NCI-H1436 treated with DMSO at 0.1 percent for 48 hours (cell line): ENCODE measurements around the gene CCDC15.
"Not testable (repeated sequence)": the region's sequence is repeated elsewhere in the genome, so short reads cannot be mapped to it uniquely, and the experiment has no call there.

Experiments used
- DNase-seq: peaks from one replicate; lab custom pipeline; 2025; lab: John Stamatoyannopoulos, UW

The CCDC15 gene

GRCh38 chr11:124942466-124943253 is 11.3 kb upstream of the CCDC15 start:
- DNase-seq, result no peak

- DNase-seq, result no peak
These were observed 10.8 kb upstream of the CCDC15 start for GRCh38 chr11:124943254-124943616.

DNA sequence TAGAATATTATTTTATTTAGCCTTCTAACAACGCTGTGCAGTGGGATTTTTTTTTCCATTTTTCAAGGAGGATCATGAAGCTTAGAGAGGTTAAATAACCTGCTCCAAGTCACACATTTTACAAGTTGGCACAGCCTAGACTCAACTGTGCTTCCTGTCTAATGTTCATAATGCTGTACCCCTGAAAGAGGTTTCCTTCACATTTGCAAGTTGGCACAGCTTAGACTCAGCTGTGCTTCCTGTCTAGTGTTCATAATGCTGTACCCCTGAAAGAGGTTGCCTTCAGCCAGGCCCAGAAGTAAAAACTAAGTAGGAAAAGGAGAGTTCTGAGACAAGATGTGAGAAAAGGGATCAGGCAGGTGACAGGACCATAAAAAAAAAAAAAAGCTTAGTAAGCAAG is 10.3 kb upstream of the CCDC15 start:
- no peak for DNase-seq

DNA sequence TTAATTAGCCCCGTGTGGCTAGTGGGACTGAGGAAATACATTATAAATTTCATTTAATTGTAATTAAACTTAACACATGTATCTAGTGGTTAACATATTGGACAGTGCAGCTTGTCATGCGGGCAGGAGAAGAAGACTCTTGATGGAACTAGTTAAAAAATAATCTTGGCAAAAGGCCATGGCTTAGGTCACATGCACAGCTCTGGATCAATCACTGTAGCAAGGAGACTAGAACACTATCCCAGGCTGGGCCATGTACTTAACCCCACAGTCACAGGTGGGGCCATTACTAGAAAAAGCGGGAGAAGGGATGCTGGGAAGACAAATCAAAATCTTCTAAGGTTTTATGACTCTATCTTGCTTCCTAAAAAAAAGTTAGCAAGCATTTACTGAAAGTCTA is 9.4 kb upstream of the CCDC15 start:
- DNase-seq, result no peak

DNA sequence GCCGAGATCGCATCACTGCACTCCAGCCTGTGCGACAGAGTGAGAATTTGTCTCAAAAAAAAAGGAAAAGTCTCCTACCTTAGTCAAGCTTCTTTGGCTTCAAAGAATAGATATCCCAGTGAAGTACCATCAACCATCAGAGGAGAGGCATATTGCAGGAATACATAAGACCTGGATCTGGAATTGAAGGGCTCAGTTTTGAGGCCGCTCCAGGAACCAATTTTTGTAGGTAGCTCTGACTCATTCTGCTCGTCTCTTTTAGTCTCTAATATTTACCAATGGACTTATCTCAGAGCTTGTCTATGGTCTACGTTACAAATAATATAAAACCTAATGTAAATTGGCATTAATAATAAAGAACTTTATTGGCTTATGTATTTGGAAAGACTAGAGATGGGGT is 8.2 kb upstream of the CCDC15 start:
- DNase-seq, result no peak

DNA sequence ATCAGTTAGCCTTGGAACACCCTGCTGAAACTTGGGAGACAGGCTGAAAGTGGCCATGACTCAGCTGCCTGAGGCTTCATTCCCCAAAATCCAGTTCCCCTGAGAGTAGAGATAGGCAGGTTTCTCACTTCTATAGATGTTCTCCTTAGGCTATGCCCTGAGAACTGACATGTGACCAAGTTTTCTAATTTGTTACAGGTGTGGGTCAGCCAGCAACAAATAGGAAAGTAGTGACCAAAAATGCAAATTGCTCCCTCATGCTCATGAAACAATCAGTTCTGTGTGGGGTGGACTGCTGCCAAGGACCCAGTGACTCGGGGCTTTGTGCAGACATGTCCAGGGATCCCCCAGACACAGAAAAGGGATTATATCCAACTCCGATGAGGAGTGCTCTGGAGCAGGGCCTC is 7.3 kb upstream of the CCDC15 start:
- no peak for DNase-seq

GRCh38 chr11:124950601-124951330 is 3.2 kb upstream of the CCDC15 start:
- no peak for DNase-seq

- no peak for DNase-seq
These were observed 2.7 kb upstream of the CCDC15 start for GRCh38 chr11:124951341-124951740.

DNA sequence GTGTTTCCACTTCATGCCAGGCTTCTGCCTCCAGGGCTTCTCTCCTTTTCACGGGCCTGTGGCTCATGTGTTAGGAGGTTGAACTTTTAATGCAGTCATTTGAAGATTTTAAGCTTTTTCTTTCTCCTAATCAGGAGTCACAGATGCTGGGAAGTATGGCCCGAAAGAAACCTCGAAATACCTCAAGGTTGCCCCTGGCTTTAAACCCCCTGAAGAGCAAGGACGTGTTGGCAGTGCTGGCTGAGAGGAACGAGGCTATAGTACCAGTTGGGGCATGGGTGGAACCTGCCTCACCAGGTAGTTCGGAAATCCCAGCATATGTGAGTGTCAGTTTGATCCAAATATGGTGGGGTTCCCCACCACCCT is 571 bp downstream of the CCDC15 start:
- DNase-seq, result no peak

- DNase-seq, result no peak
These were observed 1.0 kb downstream of the CCDC15 start for GRCh38 chr11:124955035-124955434.

GRCh38 chr11:124961972-124962609 is 8.1 kb downstream of the CCDC15 start:
- DNase-seq, result peak; percentile 10

DNA sequence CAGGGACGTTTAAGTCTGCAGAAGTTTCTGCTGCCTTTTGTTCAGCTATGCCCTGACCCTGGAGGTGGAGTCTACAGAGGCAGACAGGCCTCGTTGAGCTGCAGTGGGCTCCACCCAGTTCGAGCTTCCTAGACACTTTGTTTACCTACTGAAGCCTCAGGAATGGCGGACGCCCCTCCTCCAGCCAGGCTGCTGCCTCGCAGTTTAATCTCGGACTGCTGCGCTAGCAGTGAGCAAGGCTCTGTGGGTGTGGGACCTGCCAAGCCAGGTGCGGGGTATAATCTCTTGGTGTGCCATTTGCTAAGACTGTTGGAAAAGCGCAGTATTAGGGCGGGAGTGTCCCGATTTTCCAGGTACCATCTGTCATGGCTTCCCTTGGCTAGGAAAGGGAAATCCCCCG is 14.2 kb downstream of the CCDC15 start:
- not testable (repeated sequence) for DNase-seq

DNA sequence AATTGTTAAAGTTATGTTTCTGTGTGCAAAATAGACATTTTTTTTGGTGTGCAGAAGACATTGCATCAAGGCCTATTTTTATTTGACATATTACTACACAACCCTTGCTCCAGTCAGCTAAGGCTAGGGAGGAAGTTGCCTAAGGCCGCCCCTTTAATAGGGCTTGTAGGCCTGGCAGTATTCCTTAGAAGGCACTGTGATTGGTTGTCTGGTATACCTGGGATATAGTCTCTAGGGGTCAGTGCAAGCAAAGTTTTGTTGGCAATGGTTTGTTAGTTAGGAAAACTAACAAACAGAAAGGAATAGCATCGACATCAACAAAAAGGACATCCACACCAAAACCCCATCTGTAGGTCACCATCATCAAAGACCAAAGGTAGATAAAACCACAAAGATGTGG is 16.9 kb downstream of the CCDC15 start:
- DNase-seq, result no peak

DNA sequence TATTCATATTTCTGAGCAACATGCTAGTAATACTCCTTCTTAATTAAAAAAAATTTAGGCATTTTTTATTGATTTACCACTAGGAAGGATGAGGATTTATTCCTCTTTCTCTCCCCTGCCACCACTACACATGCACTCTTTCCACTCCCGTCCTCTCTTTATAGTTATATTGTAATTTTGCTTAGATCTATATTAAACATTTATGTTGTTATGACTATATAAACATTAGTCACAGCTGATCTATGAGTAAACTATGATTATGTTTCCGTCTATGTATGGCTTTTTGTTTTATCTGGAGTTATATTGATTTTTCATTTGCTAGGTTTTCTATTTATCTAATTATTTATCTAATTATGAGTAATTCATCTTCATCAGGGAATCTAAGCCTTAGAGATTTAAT is 17.8 kb downstream of the CCDC15 start:
- no peak for DNase-seq

DNA sequence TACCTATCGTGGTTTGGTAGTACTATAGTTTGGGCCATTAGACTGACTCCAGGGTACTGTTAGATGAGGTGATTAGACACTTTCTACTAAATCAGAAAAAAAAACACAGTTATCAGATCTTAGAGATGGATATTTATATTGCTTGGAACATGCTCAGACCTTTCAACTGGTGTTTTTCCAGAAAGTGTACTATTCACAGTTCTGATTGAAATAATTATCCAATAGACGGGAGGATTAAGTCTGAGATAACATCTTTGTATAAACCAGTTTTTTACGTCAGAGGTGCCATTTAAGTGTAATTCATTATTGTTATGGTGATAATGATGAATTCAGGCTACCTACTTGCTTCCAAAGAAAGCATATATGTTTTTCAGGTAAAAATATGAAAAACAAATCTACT is 22.5 kb downstream of the CCDC15 start:
- DNase-seq, result no peak

DNA sequence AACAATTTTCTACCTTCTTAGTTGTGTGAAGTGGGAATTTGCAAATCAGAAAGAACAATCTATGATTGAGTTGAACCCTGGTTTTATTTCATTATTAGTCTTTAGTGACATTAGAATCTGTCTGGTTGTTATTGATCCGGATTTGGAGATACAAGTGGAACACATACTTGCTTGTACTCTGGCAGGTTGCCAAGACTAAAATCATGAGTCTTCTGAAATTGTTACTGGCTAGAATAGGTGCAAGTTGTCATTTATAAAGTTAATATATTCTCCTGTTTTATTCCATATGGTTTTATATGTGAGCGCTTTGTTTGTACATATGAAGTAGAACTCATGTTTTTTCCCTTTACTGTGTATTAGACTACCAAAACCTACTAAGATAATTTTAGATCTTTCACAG is 23.0 kb downstream of the CCDC15 start:
- DNase-seq, result no peak

GRCh38 chr11:124978316-124978715 is 24.3 kb downstream of the CCDC15 start:
- no peak for DNase-seq

GRCh38 chr11:124982043-124982442 is 28.0 kb downstream of the CCDC15 start:
- no peak for DNase-seq

DNA sequence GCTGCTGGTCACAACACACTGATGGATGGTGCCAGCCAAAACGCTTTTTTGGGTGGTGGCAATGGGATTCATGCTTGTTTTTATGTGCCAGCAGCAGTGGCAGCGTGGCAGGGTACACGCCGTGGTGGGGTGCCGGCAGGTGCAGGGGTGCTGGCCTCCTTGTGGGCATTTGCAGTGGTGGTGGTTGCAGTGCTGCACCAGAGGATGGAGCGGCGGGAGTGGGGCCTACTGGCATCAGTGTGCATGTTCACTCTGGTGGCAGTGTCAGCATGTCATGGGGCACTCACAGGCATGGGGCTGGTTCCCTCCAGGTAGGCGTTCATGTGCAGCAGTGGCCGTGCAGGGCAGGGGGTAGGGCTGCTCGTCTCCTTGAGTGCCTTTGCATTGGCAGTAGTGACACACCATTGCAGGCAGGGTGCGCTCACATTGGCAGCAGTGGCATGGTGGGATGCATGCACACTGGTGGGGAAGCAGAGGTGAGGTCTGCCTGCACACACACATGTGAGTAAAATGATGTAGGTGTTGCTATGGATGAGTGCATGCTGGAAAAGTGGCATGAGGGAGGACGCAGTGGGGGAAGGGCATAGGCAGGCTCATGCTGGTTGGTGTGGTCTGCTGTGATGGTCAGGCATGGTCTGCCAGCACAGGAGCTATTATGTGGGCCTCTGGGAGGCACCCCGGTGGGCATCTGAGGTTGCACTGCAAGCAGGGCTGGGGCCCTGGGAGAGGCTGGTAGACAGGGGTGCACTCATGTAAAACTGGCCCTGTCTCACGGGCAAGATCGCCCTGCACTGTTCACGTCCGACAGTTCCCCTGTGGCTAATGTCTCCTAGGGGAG is 29.9 kb downstream of the CCDC15 start:
- no peak for DNase-seq

DNA sequence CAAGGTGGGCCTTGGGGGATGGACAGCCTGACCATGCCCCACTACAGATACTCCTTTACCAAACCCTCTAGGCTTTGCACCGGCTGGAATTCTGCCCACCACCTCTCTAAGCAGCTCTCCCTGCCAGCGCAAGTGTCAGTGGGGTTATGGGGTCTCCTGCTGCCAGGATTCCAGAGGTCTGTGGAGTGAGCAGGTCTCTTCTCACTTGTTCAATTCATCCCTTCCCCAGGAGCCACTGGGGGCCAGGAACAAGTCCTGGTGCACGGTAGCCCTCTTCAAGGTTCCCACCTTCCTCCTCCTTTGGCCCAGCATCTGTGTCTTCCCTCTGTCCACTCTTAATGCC is 30.5 kb downstream of the CCDC15 start:
- DNase-seq, result no peak

DNA sequence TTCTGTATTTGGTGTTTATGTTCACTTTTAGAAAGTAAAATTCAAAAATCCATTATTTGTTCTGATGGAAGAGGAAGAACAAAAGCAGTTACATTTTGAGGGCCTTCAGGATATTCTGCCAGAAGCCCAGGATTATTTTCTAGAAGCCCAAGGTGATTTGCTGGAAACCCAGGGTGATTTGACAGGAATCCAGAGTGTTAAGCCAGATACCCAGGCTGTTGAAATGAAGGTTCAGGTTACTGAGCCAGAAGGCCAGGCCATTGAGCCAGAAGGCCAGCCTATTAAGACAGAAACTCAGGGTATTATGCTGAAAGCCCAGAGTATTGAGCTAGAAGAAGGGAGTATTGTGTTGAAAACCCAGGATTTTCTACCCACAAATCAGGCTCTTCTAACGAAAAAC is 33.1 kb downstream of the CCDC15 start:
- DNase-seq, result no peak

GRCh38 chr11:124988063-124988462 is 34.1 kb downstream of the CCDC15 start:
- no peak for DNase-seq
